ENCODE data around the gene C1QTNF12.

DNA sequence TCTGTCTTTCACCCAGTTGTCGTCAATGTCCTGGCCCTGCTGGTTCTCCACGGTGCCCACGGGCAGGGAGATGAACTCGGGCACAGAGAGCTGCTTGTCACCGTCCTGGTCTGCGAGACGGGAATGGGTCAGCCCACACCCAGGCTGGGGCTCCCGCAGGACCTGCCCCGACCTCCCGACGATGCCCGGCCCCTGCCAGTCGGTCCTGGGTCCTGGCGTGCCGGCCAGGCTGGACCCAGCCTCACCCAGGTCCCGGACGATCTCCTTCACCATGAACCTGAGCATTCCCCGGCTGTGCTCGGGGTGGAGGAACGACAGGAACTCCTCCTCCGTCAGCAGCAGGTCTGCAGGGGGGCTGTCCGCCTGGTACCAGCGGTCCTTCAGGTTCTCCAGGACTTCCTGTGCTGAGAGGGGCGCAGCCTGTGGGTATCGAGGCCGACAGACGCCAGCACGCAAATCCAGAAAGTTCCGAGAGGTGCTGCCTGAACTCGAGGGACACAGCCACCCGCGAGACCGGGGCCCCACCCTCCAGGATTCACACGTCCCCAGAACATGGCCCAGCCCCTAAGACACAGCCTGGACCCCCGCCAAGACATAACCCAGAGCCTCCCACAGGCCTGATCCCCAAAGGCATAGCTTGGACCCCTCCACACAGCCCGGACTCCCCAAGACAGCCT lies 27.9 kb downstream of the C1QTNF12 start:
- TF ChIP-seq, protein P1, sequence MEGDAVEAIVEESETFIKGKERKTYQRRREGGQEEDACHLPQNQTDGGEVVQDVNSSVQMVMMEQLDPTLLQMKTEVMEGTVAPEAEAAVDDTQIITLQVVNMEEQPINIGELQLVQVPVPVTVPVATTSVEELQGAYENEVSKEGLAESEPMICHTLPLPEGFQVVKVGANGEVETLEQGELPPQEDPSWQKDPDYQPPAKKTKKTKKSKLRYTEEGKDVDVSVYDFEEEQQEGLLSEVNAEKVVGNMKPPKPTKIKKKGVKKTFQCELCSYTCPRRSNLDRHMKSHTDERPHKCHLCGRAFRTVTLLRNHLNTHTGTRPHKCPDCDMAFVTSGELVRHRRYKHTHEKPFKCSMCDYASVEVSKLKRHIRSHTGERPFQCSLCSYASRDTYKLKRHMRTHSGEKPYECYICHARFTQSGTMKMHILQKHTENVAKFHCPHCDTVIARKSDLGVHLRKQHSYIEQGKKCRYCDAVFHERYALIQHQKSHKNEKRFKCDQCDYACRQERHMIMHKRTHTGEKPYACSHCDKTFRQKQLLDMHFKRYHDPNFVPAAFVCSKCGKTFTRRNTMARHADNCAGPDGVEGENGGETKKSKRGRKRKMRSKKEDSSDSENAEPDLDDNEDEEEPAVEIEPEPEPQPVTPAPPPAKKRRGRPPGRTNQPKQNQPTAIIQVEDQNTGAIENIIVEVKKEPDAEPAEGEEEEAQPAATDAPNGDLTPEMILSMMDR (IDR thresholded peaks at IDR 0.05) = no peak
- TF ChIP-seq POLR2A (IDR thresholded peaks at IDR 0.05) = no peak
- no peak for TF ChIP-seq EP300 (IDR thresholded peaks at IDR 0.05)
- TF ChIP-seq POLR2AphosphoS5 (IDR thresholded peaks at IDR 0.05) = no peak

Measured in sigmoid colon (tissue), 4 donors.